Activated T-cell treated with anti-CD3 and anti-CD28 coated beads for 1 hour (primary cell): ENCODE measurements around the gene KCNQ1.

Source experiments
- DNase-seq: peaks from one replicate; pipeline ENCODE4 v3.0.0-alpha.2; 2020; ENCODE audit warnings: low read depth

Gene KCNQ1

GRCh38 chr11:2779981-2780849 is 335.4 kb downstream of the KCNQ1 start:
- no peak for DNase-seq

GRCh38 chr11:2780850-2781407 is 336.1 kb downstream of the KCNQ1 start:
- DNase-seq: no peak

- no peak for DNase-seq
Observed at GRCh38 chr11:2781408-2782274, 336.8 kb downstream of the KCNQ1 start.

GRCh38 chr11:2782769-2783168 is 338.0 kb downstream of the KCNQ1 start:
- no peak for DNase-seq

GRCh38 chr11:2783536-2784082 is 338.8 kb downstream of the KCNQ1 start:
- no peak for DNase-seq

GRCh38 chr11:2787816-2788167 is 343.0 kb downstream of the KCNQ1 start:
- DNase-seq: no peak

GRCh38 chr11:2788168-2789071 is 343.6 kb downstream of the KCNQ1 start:
- DNase-seq: no peak

GRCh38 chr11:2789331-2789730 is 344.5 kb downstream of the KCNQ1 start:
- DNase-seq: no peak

GRCh38 chr11:2789791-2790567 is 345.2 kb downstream of the KCNQ1 start:
- DNase-seq: no peak

GRCh38 chr11:2790568-2790921 is 345.7 kb downstream of the KCNQ1 start:
- DNase-seq: no peak

- DNase-seq: no peak
Observed at GRCh38 chr11:2791139-2791520, 346.3 kb downstream of the KCNQ1 start.

- DNase-seq: peak; percentile 8
Observed at GRCh38 chr11:2791521-2792380, 346.9 kb downstream of the KCNQ1 start.

GRCh38 chr11:2792381-2793250 is 347.8 kb downstream of the KCNQ1 start:
- no peak for DNase-seq

GRCh38 chr11:2793701-2794045 is 348.9 kb downstream of the KCNQ1 start:
- no peak for DNase-seq

- no peak for DNase-seq
Observed at GRCh38 chr11:2794046-2794967, 349.5 kb downstream of the KCNQ1 start.

- DNase-seq: no peak
Observed at GRCh38 chr11:2794968-2795322, 350.1 kb downstream of the KCNQ1 start.

GRCh38 chr11:2795491-2795991 is 350.7 kb downstream of the KCNQ1 start:
- DNase-seq: no peak

- no peak for DNase-seq
Observed at GRCh38 chr11:2796091-2796490, 351.3 kb downstream of the KCNQ1 start.
